SK-N-SH (cell line): ENCODE results near the gene NLGN3. TPM values are rescaled to one million over a fixed set of nuclear protein-coding genes. Genes with fewer than 3 reads are reported as not detected.

Experiments
- CTCF ChIA-PET: fragments of 300-600, 350-600 bp; formaldehyde crosslinking; extraction: SDS; loops from one replicate; lab custom pipeline; 2021; lab: Yijun Ruan, JAX
- POLR2A ChIA-PET: fragments of 350-600 bp; sonication (Branson Sonifier 250); formaldehyde crosslinking; extraction: SDS; loops from one replicate; lab custom pipeline; 2020; ENCODE audit warnings: antibody characterized with exemption, inconsistent platforms; lab: Yijun Ruan, JAX
- DNase-seq: peaks from one replicate; pipeline ENCODE4 v3.0.0; 2012
- H2AFZ ChIP-seq: fragments of 200-600 bp; sonication (generic); 2 replicates; pipeline ENCODE4 v1.8.1; 2016; ENCODE audit warnings: antibody characterized with exemption, mild to moderate bottlenecking, low read depth
- H3F3A ChIP-seq: fragments of 200-600 bp; sonication (generic); replicated peaks from 2 replicates; pipeline ENCODE3; 2016; ENCODE audit warnings: antibody characterized with exemption, mild to moderate bottlenecking; ENCODE audit not compliant: insufficient read depth
- H3K27ac ChIP-seq, 2 experiments: fragments of 200-500 bp in 1 of 2; fragments of 200-600 bp in 1 of 2; sonication (Bioruptor generic) in 1 of 2; sonication (generic), shearing (Covaris generic) in 1 of 2; 2 replicates each; pipeline versions ENCODE4 v1.5.1 to v1.6.1; 2014 to 2016; ENCODE audit warnings: low read depth in 2 of 2, inconsistent platforms in 1 of 2, low read length in 1 of 2, mild to moderate bottlenecking in 1 of 2, mixed read lengths in 1 of 2
- H3K27me3 ChIP-seq: fragments of 200-600 bp; sonication (generic), shearing (Covaris generic); 2 replicates; pipeline ENCODE4 v1.6.1; 2016; ENCODE audit warnings: mixed run types; ENCODE audit not compliant: insufficient read depth
- H3K36me3 ChIP-seq, 2 experiments: fragments of 200-500 bp in 1 of 2; fragments of 200-600 bp in 1 of 2; sonication (Bioruptor generic) in 1 of 2; sonication (generic) in 1 of 2; replicated peaks in 1 of 2; 2 replicates each; pipeline versions ENCODE3 to v1.5.1; 2014 to 2016; ENCODE audit warnings: low read length in 1 of 2, mild to moderate bottlenecking in 1 of 2; ENCODE audit not compliant: insufficient read depth in 2 of 2, control insufficient read depth in 1 of 2
- H3K4me1 ChIP-seq, 2 experiments: fragments of 200-500 bp in 1 of 2; fragments of 200-600 bp in 1 of 2; sonication (Bioruptor generic) in 1 of 2; sonication (generic), shearing (Covaris generic) in 1 of 2; 2 replicates each; pipeline versions ENCODE4 v1.5.1 to v1.6.1; 2014 to 2016; ENCODE audit warnings: low read depth in 1 of 2, low read length in 1 of 2, mixed run types in 1 of 2; ENCODE audit not compliant: insufficient read depth in 2 of 2, control insufficient read depth in 1 of 2
- H3K4me2 ChIP-seq: fragments of 200-600 bp; sonication (generic), shearing (Covaris generic); 2 replicates; pipeline ENCODE4 v1.6.1; 2017; ENCODE audit warnings: mixed run types
- H3K4me3 ChIP-seq, 2 experiments: fragments of 200-500 bp in 1 of 2; fragments of 200-600 bp in 1 of 2; sonication (Bioruptor generic) in 1 of 2; sonication (generic), shearing (Covaris generic) in 1 of 2; 2 replicates each; pipeline versions ENCODE4 v1.5.1 to v1.8.1; 2014 to 2016; ENCODE audit warnings: low read depth in 2 of 2, inconsistent platforms in 1 of 2, low read length in 1 of 2, mild to moderate bottlenecking in 1 of 2, mixed read lengths in 1 of 2, moderate library complexity in 1 of 2
- H3K79me2 ChIP-seq: fragments of 200-600 bp; sonication (generic); 2 replicates; pipeline ENCODE4 v1.8.1; 2017; ENCODE audit warnings: mild to moderate bottlenecking; ENCODE audit not compliant: insufficient read depth
- H3K9ac ChIP-seq: fragments of 200-600 bp; sonication (generic); 2 replicates; pipeline ENCODE4 v1.6.1; 2017; ENCODE audit warnings: mixed run types
- H3K9me2 ChIP-seq: fragments of 200-600 bp; sonication (generic); 2 replicates; pipeline ENCODE4 v1.6.1; 2017; ENCODE audit warnings: mixed run types
- H3K9me3 ChIP-seq: fragments of 200-600 bp; sonication (generic); 2 replicates; pipeline ENCODE4 v1.6.1; 2017; ENCODE audit warnings: mixed run types, mild to moderate bottlenecking, moderate library complexity
- H4K20me1 ChIP-seq: fragments of 200-600 bp; sonication (generic); 2 replicates; pipeline ENCODE4 v1.6.1; 2017; ENCODE audit warnings: mild to moderate bottlenecking, mixed run types; ENCODE audit not compliant: insufficient read depth
- CHD2 ChIP-seq: fragments of 150-350 bp; IDR thresholded peaks from 2 replicates; pipeline ENCODE4 v1.6.1; 2018; ENCODE audit warnings: low read length; ENCODE audit not compliant: partially characterized antibody
- EZH2phosphoT487 ChIP-seq: fragments of 200-600 bp; sonication (generic); IDR thresholded peaks from 2 replicates; pipeline ENCODE4 v1.6.1; 2017; ENCODE audit warnings: low read depth, mixed run types, mild to moderate bottlenecking, antibody characterized with exemption, moderate library complexity, borderline replicate concordance
- FOSL2 ChIP-seq: IDR thresholded peaks from 2 replicates; pipeline ENCODE4 v1.4.0; 2012; ENCODE audit warnings: low read depth, mild to moderate bottlenecking, moderate library complexity, borderline replicate concordance
- FOXM1 ChIP-seq: IDR thresholded peaks from 2 replicates; pipeline ENCODE4 v1.4.0; 2012; ENCODE audit warnings: low read depth, mild to moderate bottlenecking
- GABPA ChIP-seq: IDR thresholded peaks from 2 replicates; pipeline ENCODE4 v1.4.0; 2012; ENCODE audit warnings: low read depth, mild to moderate bottlenecking
- IRF3 ChIP-seq: fragments of 150-350 bp; IDR thresholded peaks from 2 replicates; pipeline ENCODE4 v1.6.1; 2016; ENCODE audit warnings: mild to moderate bottlenecking, low read depth, low read length
- JUND ChIP-seq: IDR thresholded peaks from 2 replicates; pipeline ENCODE4 v1.4.0; 2012
- MEF2A ChIP-seq: IDR thresholded peaks from 2 replicates; pipeline ENCODE4 v1.4.0; 2012; ENCODE audit warnings: low read depth, borderline replicate concordance
- MXI1 ChIP-seq: IDR thresholded peaks from 2 replicates; pipeline ENCODE4 v1.6.1; 2012; ENCODE audit warnings: mild to moderate bottlenecking, low read depth, low read length, improper control_type of control experiment
- PBX3 ChIP-seq: IDR thresholded peaks from 2 replicates; pipeline ENCODE4; 2012
- POLR2AphosphoS5 ChIP-seq: IDR thresholded peaks from 2 replicates; pipeline ENCODE4 v1.6.1; 2012; ENCODE audit warnings: low read depth, low read length
- RAD21 ChIP-seq: IDR thresholded peaks from 2 replicates; pipeline ENCODE4 v1.6.1; 2012; ENCODE audit warnings: mild to moderate bottlenecking, low read length
- RCOR1 ChIP-seq: fragments of 150-350 bp; IDR thresholded peaks from 2 replicates; pipeline ENCODE4 v1.6.1; 2017; ENCODE audit warnings: antibody characterized with exemption, low read length
- RXRA ChIP-seq: IDR thresholded peaks from 2 replicates; pipeline ENCODE4 v1.4.0; 2012; ENCODE audit warnings: low read depth, mild to moderate bottlenecking, borderline replicate concordance
- TCF12 ChIP-seq: IDR thresholded peaks from 2 replicates; pipeline ENCODE4 v1.4.0; 2012
- USF1 ChIP-seq: IDR thresholded peaks from 2 replicates; pipeline ENCODE4 v1.4.0; 2012; ENCODE audit warnings: low read depth, borderline replicate concordance
- USF2 ChIP-seq: fragments of 150-350 bp; IDR thresholded peaks from 2 replicates; pipeline ENCODE4 v1.6.1; 2017; ENCODE audit warnings: antibody characterized with exemption, low read length, low read depth, borderline replicate concordance
- ZBTB33 ChIP-seq: IDR thresholded peaks from 2 replicates; pipeline ENCODE4 v1.4.0; 2012; ENCODE audit warnings: low read depth, borderline replicate concordance
- WGBS: methylation state at CpG from one replicate; pipeline ENCODE4 v1.1.6; 2017; ENCODE audit warnings: low lambda C conversion rate; 5-methylcytosine and 5-hydroxymethylcytosine counted together
- polyA plus RNA-seq, 3 experiments: library from polyadenylated mRNA; depleted of rRNA; stranded (reverse); fragments of >200 nt; gene quantifications; 2 replicates each; pipeline ENCODE4 v1.2.3, GENCODE V29; 2012

NLGN3 gene
- polyA plus RNA-seq, 1 of the 3 experiments (the other 2 are of a cell fraction): 5.3 TPM

- no peak overlapping the region for H2AFZ ChIP-seq
- WGBS: 46% methylated on average over 4 of the region's 4 CpGs
- no peaks in the 10 kb centered on the region for H3K9me2 ChIP-seq
- H3K4me2 ChIP-seq: no peak overlapping the region
- ChIA-PET POLR2A (no interaction called here), CTCF (interaction anchor here (0.6 to 1.3 kb wide), 2 partner anchors 11 to 16 kb away, joined by 3 to 4 read pairs; no protein-coding TSS in a partner anchor)
- no peak overlapping the region for H3K9ac ChIP-seq
- H3K79me2 ChIP-seq: no peaks in the 10 kb centered on the region
- peaks cover 5% of the 10 kb centered on the region; the same call in 1 of the 2 replicates for H3K27me3 ChIP-seq
- no peaks in the 10 kb centered on the region for H3K4me1 ChIP-seq
- TF ChIP-seq PBX3: no peak
- no peak for TF ChIP-seq POLR2AphosphoS5
- no peak for TF ChIP-seq CHD2
- no peak for TF ChIP-seq USF2
- TF ChIP-seq RAD21: no peak
- TF ChIP-seq USF1: no peak
- no peak for TF ChIP-seq GABPA
- TF ChIP-seq FOXM1: no peak
- TF ChIP-seq MEF2A: no peak
- TF ChIP-seq MXI1: no peak
- no peak for DNase-seq
- no peak overlapping the region for H3K4me3 ChIP-seq
- no peak overlapping the region for H3K27ac ChIP-seq
- H3K36me3 ChIP-seq: no peaks in the 10 kb centered on the region
- no peaks in the 10 kb centered on the region for H3F3A ChIP-seq
- no peaks in the 10 kb centered on the region for H4K20me1 ChIP-seq
- no peaks in the 10 kb centered on the region for H3K9me3 ChIP-seq
Measured at GRCh38 chrX:71195964-71196649, 51.5 kb downstream of the NLGN3 start.

- Histone ChIP-seq H3K9me3 (no peaks in the 10 kb centered on the region), H3K27me3 (no peaks in the 10 kb centered on the region; the same call in 1 of the 2 replicates), H3K9ac (no peak overlapping the region), H2AFZ (0 out of 2 replicates have a peak overlapping the region, but pooled peaks have one; percentile 45), H3K79me2 (no peaks in the 10 kb centered on the region), H3K4me1 (no peaks in the 10 kb centered on the region), H3K4me2 (no peak overlapping the region), H3K27ac (no peak overlapping the region), H4K20me1 (no peaks in the 10 kb centered on the region), H3K9me2 (no peaks in the 10 kb centered on the region), H3F3A (no peaks in the 10 kb centered on the region), H3K4me3 (no peak overlapping the region), H3K36me3 (no peaks in the 10 kb centered on the region)
- WGBS: 33% methylated on average over 3 of the region's 3 CpGs
- POLR2A ChIA-PET: no interaction called here
- CTCF ChIA-PET: interaction anchor here (1.4 kb wide), 1 partner anchor 19 kb away, joined by 4 read pairs; no protein-coding TSS in a partner anchor
- DNase-seq: no peak
- TF ChIP-seq EZH2phosphoT487 (no peak), ZBTB33 (no peak), TCF12 (no peak), JUND (no peak), RCOR1 (no peak), MEF2A (no peak), RXRA (no peak), FOSL2 (no peak), IRF3 (no peak)
Measured at GRCh38 chrX:71198066-71198465, 53.4 kb downstream of the NLGN3 start.
